NCI-H526 (cell line): ENCODE data around the gene HTRA1.

ENCODE experiments used
- DNase-seq, 2 experiments: peaks; one replicate each; lab custom pipeline; 2025; lab: John Stamatoyannopoulos, UW

Gene HTRA1

DNA sequence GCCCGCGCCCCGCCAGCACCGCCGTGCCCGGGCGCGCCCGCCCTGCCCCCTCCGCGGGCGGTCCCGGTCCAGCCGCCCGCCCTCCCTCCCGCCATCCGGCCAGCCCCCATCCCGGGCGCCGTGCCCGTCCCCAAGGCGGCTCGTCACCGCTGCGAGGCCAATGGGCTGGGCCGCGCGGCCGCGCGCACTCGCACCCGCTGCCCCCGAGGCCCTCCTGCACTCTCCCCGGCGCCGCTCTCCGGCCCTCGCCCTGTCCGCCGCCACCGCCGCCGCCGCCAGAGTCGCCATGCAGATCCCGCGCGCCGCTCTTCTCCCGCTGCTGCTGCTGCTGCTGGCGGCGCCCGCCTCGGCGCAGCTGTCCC lies at the start of gene HTRA1:
HTRA1 (plus strand) TSS at position 187 of the 362 bp plus-strand sequence; CDS start at position 287, 100 bp downstream.
- peak in 1 of 2 experiments; percentile 64 for DNase-seq

DNA sequence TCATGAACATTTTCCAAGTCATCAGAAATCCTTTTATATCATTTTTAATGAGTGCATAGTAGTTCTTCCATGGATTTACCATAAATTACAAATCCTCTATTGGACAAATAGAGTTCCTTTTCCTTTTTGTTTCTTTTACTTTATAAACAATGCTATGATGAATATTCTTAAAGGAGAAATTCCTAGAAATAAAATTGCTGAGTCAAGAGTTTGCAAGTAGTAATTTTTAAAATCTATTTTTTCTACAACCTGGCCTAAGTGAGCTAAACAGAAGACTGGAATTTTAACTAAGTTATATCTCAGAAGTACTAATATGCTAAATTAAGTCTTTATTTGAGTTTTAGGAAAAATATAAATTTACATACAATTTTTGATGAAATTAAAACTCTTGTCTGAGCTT lies 48.0 kb upstream of the HTRA1 start:
- DNase-seq, result no peak

DNA sequence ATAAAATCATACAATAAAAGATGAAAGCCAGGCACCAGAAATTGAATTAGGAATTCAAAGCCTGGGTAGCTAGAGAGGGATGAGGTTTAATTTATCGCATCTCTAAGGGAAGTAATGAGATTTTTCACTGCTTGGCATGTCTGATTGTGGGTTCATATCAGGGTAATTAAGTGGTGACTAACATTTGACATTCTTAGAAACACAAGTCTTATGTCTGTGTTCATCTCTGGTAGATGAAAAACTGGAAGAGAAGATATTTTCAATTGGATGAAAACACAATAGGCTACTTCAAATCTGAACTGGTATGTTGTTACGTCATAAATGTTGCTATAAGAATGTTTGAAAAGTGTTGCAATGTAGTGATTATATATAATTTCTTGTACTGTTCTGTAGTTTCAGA lies 43.7 kb upstream of the HTRA1 start:
- DNase-seq, result no peak

DNA sequence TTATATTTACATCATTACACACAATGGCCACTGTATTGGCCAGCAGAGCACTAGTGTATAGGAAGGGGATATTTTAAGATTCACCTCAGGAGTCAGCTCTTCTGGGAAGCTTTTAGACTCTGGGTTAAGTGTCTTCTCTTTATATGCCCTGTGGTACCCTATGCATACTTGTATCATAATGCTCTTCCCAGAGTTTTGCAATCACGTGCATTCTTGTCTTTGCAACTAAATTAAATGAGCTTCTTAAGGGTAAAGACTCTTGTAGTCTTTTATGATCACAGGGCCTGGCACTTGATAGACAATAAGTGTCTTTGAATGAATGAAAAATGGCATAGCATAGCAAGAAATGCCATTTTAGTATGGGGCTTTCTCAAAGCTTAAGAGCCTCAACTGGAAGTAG lies 42.3 kb upstream of the HTRA1 start:
- DNase-seq, result no peak

DNA sequence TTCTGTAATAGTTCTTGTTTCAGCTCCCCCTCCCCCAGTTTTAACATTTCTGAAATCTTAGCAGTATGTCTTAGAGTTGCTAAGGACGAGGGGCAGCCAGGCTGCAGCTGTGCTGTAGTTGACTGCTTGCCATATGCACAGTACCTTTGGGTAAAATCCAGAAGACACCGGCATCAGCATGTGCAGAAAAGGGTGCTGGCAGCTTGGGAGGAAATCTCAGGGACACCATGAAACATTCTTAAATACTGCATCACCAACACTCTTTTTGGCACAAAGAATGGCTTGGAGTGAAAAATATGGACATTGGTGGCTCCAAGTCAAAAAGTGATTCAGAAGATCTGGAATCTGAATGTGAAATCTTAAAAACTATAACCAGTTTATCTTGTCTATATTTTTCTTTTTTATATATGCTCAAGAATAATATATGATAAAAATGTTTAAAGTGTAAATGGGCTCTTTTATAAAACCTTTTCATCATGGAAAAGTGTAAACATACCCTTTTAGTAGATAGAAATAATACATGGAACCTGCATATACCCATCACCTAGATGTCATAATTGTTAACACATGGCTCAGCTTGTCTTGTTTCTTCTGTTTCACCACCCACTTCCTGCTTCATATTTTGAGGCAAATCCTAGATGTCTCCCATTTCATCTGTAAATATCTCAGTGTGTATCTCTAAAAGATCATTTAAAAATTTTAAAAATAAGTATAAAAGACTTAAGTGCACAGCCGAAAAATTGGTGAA lies 41.3 kb upstream of the HTRA1 start:
- DNase-seq, result no peak

DNA sequence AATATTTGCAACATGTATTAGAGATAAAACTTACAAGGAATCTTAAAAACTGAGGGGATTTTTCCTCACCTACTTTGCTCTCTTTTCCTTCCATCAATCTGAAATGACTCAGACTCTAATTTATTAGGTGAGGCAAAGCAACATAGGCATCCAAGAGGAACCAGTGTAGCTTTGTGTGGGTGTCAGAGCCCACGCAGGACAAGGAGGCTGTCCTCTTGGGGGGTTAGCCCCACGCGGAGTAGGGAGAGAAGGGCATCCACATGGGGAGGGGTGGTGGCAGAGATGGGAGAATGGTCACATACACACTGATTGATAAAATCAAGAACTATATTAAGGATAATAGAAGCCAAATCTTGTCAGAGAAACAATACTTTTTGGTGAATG lies 40.7 kb upstream of the HTRA1 start:
- no peak for DNase-seq

DNA sequence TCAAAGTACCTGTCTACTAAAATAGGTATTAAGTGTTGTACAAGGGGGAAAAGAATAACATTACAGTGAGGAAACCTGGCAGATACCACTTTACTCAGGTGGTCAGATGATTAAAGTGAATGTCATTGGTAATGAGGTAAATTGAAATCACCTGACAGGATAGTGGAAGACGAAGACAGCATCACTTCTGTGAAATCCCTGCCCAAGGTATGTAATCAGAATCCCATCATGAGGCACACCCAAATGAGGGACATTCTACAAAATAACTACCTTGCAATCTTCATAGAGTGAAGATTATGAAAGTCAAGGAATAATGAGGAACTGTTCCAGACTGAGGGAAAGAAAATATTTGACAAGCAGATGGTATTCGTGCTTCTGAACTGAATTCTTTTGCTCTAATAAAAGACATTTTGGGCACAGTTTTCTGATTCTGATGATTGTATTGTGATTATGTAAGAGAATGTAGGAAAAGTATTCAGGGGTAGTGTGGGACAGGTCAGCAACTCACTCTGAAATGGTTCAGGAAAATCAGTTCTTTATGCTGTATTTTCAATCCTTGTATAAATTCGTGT lies 40.2 kb upstream of the HTRA1 start:
- no peak for DNase-seq

DNA sequence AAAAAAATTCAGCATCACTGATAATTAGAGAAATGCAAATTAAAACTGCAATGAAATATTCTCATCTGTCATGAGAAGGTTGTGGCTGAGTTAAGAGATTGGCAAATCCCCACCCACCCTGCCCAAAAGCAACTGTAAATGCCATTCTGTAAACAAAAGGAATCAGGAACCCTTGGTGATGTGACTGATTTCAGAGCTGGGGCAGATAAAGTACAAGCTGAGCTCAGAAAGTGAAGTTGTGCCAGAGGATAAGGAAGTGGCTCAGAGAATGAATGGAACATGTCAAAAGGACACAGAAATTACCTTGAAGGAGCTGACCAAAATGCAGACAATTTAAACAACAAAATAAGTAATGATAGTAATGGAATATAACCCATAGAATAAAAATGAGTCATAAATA lies 39.6 kb upstream of the HTRA1 start:
- DNase-seq, result no peak

DNA sequence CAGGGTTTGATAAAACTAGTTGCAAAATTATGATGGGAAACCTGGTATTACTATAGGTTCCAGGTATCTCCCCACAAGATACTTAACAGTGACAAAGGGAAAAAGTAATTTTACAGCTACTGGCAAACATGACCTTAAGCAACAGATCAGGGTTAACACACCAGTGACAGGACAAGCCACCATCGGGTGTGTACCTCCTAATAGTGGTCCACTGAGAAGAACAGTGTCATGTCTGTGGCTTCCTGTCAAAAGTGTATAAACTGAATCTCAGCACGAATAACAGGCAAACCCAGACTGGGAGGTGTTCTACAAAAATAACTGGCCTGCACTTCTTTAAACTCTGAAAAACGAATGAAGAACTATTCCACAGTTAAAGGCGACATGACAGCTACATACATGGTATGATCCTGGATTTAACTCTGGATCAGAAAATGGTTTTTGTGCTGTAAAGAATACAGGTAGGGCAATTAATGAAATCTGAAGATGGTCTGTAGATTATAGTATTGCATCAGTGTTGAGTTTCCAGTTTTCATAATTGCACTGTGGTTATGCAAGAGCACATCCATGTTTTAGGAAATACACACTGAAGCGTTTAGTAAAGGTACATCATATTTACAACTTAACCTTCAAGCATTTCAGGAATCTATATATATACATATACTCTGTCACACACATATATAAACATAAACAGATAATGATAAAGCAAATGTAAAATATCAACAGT lies 38.9 kb upstream of the HTRA1 start:
- DNase-seq, result no peak

DNA sequence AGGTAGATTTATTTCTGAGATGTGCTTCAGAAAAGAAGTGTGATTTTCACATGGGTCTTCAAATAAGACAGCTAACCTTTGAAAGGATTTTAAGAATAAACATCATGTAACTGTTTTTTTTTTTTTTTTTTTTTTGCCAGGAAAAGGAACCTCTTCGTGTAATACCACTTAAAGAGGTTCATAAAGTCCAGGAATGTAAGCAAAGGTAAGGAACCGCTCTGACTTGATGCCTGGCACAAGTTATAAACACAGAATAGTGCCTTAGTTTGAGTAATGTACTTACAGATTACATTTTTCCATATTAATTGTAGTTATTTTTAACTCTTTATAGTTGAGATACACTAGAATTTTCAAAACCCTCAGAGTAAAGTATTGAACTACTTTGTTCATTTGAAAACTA lies 37.3 kb upstream of the HTRA1 start:
- DNase-seq, result no peak

DNA sequence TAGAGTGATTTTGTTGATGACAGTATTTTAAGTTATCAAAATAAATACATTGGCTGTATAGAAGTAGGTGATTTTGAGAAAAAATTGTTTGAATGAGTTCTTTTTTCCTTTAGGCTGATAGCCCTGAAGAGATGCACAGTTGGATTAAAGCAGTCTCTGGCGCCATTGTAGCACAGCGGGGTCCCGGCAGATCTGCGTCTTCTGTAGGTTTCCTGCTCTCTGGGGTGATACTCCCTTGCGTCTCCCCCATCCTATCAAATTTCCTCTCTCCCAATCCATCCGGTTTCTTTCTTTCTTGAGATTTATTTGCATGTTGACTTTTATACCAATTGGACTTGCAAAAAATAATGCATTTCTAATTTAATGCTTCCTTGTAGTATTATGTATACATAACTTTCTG lies 34.5 kb upstream of the HTRA1 start:
- DNase-seq, result no peak

DNA sequence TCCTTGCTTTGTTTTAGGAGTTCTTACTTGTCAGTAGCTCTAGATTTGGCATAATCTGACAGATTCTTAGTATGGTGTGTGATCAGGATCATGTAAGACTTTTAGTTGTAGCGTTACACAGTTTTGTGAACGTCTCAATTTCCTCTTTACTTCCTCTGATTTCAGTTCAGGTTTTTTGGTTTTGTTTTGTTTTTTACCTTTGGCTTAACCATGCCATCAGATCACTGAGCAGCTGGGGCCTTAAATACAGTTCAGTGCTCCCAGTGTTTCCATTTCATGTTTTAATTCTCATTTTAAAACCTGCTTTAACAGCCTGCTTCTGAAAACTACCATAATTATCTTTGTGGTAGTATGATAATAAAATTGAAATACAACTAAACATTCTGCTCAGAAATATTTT lies 34.1 kb upstream of the HTRA1 start:
- DNase-seq, result no peak

DNA sequence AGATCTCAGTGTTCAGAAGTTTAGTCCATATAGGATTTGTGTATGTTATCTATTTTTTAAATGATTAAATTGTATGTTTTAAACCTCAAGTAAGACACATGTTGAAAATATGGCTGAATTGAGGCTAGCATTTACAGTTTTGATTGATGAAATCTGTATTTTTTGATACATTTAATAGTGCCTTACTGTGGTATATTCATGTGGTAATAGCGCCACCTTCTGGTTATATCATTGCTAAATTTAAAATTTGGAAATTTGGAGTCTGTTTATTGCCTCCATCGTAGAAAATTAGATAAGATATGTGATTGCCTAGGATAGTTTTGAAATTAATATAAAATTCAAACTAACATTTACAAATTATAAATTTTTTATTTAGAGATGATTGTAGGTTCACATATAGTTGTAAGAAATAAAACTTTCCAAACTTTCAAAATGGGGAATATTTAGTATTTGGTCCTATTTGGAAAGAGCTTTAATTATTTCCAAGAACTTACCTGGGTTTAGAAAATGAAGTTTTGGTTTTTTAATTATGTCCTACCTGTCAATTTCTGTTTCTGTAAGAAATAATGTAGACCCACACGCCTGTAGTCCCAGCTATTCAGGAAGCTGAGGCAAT lies 26.0 kb upstream of the HTRA1 start:
- peak in 1 of 2 experiments; percentile 48 for DNase-seq

DNA sequence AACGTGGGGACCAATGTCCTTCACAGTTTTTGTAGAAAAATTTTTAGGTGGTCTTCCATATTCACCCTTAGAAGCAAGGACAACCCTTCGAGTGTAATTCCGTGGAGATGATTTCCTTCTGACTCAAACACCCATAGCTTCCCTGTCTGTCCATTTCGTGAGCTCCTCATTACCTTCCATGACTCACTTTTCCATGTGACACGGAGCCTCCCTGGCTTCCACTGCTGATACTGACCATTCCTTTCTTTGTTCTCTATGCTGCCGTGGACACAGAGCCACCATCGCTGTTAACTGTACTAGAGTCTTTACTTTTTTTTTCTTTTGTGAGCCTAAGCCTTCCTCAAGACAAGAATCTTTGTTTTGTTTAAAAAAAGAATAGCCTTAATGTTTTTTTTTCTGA lies 19.4 kb upstream of the HTRA1 start:
- no peak for DNase-seq

DNA sequence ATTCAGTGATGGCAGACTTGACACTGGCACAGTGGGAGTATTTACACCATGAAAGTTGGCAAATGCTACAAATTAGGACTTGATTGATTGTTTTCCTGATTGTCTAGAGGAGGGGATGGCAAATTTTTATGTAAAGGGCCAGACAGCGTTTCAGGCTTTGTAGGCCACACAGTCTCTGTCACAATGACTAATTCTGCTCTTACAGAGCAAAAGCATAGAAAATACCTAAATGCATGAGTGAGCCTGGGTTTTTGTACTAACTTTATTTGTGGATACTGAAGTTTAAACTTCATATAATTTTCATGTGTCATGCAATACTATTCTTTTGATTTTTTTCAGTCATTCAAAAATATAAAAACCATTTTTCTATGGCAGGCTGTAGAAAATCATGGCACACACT lies 15.9 kb upstream of the HTRA1 start:
- no peak for DNase-seq

DNA sequence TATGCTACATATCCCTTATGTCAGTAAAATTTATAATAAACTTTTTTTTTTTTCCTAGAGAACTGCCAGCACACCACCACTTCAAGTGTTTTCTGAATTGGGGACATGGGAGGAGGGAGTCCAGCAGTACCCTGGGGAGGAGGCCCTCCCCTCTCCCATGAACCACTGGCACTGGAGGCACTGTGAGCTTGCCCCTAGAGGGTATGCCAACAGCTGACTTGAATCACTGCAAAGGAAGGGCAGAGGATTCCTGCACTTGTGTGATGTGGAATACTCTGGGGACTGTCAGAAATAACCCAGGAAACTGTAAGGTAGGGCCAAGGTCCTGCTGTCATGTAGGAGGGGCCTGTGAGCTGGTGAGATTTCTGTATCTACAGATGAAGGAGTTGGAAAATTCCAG lies 15.4 kb upstream of the HTRA1 start:
- no peak for DNase-seq

DNA sequence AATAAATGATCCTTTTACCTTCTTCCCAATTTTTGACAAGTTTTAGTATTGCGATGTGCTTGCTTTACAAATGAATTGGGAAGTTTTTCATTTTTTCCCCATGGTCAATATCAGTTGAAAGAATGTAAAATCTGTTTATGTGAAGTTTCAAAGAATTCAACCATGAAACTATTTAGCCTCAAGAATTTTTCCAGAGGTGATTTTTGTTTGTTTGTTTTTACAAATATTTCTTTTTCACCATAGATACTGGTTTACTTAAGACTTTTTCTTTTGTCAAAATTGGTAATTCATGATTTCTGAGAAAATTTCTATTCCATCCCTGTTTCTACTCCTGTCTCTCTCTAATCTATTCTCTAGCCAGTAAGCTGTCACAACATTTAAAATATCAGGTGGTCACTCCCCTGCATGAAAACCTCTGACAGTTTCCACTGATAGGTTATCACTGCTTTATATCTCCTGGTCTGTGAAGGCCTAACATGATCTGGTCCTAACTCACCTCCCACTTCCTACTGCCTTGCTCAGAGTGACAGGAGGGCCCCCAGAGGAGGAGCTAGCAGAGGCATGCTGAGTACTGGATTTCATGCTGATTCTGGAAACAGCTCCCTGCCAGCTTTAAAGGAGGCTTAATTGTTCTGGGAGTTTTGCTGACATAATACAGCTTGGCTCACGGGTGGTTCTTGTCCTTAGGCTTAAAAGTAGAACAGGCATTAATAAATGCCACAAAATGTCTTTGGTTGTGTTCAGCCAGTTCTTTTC lies 14.5 kb upstream of the HTRA1 start:
- DNase-seq, result no peak

DNA sequence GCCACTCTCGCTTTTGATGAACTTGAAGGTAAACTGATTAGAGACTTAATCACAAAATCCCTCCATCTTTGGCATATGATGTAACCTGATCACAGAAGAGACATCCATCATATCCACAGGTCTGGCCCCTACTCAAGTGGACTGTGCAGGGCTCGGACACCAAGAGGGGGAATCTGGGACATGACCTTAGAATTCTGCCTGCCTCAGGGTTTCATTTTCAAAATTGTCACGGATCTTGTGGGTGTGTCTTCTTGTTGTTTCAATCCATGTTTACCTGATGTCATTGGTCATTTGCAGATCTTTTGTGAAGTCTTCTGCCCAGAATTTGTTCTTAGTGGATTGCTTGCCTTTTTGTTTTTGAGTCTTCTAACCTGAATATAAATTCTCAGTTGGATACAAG lies 12.8 kb upstream of the HTRA1 start:
- DNase-seq, result no peak

DNA sequence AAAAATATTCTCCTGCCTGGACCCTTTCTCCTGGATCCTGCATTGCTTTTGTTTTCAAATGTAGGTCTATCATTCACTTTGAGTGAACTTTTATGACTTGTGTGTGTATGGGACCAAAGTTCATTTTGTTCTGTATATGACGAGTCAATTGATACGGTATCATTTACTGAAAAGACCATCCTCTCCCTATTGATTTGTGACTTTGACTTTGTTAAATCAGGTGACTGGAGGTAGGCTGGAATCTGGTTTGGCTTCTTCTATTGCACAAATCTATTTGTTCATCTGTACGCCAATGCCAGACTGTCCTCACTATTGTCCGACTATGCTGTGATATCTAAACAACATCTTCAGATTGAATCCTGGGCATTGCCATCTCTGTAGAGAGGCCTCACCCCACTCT lies 12.2 kb upstream of the HTRA1 start:
- no peak for DNase-seq

DNA sequence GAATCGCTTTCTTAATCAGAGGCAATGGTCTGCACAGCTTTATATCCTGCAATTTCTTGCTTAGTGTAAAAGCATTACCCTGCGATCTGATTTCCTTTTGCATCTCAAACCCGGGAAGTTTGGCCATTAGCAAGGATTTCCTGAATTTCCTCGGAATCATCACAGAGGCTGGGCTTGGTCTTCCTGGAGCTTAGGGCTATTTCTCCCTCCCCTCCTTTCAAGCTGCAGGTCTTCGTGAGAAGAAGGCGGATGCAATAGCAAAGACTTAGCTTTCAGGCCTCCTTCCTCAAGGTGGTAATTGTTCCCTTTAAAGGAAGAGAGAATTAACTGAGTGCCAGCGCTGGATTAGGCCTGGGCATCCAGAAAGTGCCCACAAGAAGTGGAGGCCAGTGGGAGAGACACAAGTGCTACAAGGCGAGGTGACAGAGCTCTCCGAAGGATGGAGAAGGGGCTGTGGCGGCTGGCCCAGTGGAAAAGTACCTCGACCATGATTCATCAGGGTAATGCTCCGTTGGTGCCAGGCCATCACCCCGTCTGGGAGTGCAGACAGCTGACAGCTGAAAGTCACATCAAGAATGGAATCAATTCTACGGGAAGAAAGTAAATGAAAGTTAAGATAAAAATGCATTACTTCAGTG lies 10.9 kb upstream of the HTRA1 start:
- DNase-seq, result no peak

DNA sequence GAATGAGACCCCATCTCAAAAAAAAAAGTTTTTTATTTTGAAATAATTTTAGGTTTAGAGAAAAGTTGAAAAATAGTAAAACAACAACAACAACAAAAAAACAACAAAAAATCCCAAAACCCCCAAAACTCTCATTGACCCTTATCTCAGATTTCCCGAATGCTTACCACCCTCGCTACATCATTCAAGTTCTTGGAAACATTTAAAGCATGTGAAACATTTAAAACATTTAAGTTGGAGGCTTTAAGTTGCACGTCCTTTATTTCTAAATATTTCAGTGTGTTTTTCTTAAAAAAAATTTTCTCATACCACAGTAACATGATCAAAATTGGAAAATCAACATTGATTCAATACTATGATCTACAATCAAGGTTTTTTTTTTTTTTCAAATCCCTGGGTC lies 7.3 kb upstream of the HTRA1 start:
- no peak for DNase-seq

DNA sequence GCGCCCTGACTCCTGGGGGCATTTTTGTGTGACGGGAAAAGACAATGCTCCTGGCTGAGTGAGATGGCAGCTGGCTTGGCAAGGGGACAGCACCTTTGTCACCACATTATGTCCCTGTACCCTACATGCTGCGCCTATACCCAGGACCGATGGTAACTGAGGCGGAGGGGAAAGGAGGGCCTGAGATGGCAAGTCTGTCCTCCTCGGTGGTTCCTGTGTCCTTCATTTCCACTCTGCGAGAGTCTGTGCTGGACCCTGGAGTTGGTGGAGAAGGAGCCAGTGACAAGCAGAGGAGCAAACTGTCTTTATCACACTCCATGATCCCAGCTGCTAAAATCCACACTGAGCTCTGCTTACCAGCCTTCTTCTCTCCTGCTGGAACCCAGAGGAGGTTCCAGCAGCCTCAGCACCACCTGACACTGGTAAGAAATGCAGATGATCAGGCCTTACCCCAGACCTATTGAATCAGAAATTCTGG lies 6.7 kb upstream of the HTRA1 start, which contains the start of gene ARMS2:
ARMS2 (plus strand) TSS at position 51 of the 478 bp plus-strand sequence; CDS start at position 126, 75 bp downstream.
- no peak for DNase-seq
